Stimulated activated CD8-positive, alpha-beta memory T cell treated with anti-CD3 and anti-CD28 coated beads, Interleukin-2, amount 100 ng/mL, for 1 hour (primary cell): ENCODE measurements around the gene APOE.
"Not testable (repeated sequence)": the region's sequence is repeated elsewhere in the genome, so short reads cannot be mapped to it uniquely, and the experiment has no call there.

Experiments used
- DNase-seq, 2 donors: peaks; one replicate each; pipeline ENCODE4 v3.0.0-alpha.2; 2020; ENCODE audit warnings: low read depth in 2 of 2

Gene APOE

DNA sequence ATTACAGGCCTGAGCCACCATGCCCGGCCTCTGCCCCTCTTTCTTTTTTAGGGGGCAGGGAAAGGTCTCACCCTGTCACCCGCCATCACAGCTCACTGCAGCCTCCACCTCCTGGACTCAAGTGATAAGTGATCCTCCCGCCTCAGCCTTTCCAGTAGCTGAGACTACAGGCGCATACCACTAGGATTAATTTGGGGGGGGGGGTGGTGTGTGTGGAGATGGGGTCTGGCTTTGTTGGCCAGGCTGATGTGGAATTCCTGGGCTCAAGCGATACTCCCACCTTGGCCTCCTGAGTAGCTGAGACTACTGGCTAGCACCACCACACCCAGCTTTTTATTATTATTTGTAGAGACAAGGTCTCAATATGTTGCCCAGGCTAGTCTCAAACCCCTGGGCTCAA is 4.2 kb downstream of the APOE start:
- no peak for DNase-seq

DNA sequence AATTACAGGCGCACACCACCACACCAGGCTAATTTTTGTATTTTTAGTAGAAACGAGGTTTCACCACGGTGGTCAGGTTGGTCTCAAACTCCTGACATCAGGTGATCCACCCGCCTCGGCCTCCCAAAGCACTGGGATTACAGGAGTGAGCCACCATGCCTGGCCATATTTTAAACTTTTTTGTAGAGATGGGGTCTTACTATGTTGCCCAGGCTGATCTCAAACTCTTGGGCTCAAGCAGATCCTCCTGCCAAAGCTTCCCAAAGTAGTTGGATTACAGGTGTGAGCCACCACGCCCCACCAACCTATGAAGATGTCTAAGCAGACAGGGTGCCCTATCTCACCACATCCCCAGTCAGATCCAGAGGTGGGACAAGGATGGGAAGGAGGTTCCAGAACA is 6.3 kb downstream of the APOE start:
- not testable (repeated sequence) for DNase-seq

DNA sequence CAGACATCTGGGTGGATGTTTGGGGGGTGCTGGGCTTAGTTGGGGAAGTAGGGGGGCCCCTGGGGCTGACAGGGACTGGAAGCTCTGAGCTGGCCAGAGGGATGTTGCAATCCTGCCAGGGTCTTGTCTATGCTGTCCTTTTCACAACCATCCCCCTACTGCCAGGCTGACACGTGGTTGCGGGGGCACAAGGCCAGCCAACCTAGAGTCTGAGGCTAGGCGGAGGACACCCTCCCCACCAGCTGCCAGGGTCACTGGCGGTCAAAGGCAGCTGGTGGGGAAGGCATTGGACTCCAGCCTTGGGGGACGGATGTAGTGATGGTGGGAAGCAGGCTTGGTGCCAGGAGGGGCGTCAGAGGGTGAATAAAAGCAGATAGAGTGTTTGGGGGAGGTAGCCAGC is 7.3 kb downstream of the APOE start:
- DNase-seq = no peak

- not testable (repeated sequence) for DNase-seq
Measured at GRCh38 chr19:44913512-44914432, 8.2 kb downstream of the APOE start.

DNA sequence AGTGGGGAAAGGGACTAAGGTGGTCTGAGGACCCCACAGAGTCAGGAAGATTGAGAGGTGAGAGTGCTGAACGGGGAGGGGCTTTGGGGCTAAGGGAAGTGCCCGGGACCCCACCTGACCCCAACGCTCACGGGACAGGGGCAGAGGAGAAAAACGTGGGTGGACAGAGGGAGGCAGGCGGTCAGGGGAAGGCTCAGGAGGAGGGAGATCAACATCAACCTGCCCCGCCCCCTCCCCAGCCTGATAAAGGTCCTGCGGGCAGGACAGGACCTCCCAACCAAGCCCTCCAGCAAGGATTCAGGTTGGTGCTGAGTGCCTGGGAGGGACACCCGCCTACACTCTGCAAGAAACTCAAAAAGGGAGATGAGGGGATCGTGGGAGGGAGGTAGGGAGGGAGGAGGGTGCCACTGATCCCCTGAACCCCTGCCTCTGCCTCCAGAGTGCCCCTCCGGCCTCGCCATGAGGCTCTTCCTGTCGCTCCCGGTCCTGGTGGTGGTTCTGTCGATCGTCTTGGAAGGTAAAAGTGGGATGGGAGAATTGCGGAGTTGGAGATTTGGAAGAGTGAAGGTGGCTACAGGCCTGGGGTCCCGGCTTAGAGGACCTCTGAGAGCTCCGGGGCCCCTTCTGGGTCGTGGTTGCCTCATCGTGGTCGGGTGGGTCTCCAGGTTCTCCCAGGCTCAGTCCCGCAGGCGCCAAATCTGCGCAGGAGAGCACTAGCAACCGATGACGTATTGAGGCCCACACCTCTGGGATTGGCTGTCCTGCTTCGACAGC is 9.0 kb downstream of the APOE start, which contains the start of gene APOC1:
Gene APOC1, plus strand, starts transcription at position 176 of the 774 bp plus-strand sequence. Its CDS starts 284 bp downstream, at position 460.
- DNase-seq = peak; percentile 47 to 55

DNA sequence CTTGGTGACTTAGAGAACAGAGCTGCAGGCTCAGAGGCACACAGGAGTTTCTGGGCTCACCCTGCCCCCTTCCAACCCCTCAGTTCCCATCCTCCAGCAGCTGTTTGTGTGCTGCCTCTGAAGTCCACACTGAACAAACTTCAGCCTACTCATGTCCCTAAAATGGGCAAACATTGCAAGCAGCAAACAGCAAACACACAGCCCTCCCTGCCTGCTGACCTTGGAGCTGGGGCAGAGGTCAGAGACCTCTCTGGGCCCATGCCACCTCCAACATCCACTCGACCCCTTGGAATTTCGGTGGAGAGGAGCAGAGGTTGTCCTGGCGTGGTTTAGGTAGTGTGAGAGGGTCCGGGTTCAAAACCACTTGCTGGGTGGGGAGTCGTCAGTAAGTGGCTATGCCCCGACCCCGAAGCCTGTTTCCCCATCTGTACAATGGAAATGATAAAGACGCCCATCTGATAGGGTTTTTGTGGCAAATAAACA is 18.7 kb downstream of the APOE start:
- DNase-seq = no peak

- DNase-seq = no peak
Measured at GRCh38 chr19:44925114-44925891, 19.7 kb downstream of the APOE start.

GRCh38 chr19:44926245-44927077 is 20.9 kb downstream of the APOE start:
- DNase-seq = not testable (repeated sequence)

DNA sequence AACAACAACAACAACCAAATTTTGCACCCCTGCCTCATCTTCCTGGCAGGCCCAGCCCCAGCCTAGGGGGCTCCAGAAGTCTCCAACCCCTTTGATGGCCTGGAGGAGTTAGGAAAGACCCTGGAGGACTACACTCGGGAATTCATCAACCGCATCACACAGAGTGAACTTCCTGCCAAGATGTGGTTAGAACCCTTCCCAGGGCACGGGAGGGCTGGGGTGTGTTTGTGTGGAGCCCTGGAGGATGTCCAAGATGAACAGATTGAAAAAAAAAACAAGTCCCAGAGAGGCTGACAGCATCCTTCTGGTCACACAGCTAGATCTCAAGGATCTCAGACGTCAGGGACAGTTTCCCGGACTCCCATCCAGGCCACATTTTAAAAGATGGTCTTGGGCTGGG is 22.1 kb downstream of the APOE start:
- no peak for DNase-seq

DNA sequence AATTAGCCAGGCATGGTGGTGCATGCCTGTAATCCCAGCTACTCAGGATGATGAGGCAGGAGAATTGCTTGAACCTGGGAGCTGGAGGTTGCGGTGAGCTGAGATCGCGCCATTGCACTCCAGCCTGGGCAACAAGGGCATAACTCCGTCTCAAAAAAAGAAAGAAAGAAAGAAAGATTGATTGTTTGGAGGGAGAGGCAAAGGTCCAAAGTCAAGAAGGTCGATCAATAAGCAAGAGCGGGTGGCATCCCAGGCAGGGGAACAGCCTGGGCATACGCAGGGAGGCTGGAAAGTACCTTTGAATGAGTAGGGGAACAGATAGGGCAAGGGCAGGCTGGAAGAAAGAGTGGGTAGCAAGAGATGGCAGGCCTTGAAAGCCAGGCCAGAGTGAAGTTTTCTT is 24.5 kb downstream of the APOE start:
- DNase-seq = no peak

DNA sequence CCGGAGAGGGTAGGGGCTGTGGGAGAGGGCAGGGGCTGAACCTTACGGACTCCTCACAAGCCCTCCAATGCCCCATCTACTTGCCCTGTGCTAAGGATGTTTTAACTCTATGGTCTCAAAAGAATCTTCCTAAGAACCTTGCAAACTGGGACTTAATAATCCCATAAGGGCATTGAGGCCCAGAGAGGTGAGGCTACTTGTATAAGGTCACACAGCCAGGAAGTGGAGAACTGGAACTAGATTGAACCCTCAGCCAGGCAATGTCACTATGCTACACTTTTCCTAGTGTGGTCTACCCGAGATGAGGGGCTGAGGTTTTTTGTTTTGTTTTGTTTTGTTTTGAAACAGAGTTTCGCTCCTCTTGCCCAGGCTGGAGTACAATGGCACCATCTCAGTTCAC is 25.9 kb downstream of the APOE start:
- DNase-seq = no peak

DNA sequence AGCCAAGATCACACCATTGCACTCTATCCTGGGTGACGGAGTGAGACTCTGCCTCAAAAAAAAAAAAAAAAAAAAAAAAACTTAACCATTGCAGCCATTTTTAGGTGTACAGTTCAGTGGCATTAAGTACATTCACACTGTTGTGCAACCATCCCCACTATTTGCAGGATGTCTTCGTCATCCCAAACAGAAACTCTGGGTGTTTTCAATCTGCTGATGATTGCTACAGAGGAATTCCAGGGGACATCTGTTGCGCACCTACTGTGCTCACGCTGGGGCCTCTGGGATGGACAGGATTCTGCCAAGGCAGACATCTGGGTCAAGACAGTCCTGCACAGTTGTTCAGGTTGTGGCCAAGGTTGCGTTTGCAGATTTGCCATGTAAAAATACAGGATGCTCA is 34.1 kb downstream of the APOE start:
- DNase-seq = no peak

GRCh38 chr19:44942067-44942571 is 36.5 kb downstream of the APOE start, which contains the start of gene APOC4:
Gene APOC4, plus strand, starts transcription at chr19:44942237. Its CDS starts 41 bp downstream, at chr19:44942278.
- no peak for DNase-seq

- DNase-seq = no peak
Measured at GRCh38 chr19:44943801-44944249, 38.2 kb downstream of the APOE start.

- DNase-seq = no peak
Measured at GRCh38 chr19:44947041-44947581, 41.5 kb downstream of the APOE start.

DNA sequence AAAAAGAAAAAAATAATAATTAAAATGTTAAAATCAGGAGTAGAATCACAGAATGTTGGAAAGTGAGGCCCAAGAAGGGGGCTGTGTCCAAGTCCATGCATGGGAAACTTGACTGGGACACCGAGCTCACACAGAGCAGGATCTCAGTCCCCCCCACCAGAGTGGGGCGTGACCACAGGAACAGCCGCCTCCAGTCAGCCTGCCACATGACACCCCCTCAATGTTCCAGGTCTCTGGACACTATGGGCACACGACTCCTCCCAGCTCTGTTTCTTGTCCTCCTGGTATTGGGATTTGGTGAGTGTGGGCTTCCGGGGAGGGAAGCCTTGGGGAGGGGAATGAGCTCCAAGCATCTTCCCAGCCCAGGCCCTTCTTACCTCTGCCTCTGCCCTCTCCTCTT is 42.6 kb downstream of the APOE start:
- no peak for DNase-seq

GRCh38 chr19:44948763-44949374 is 43.3 kb downstream of the APOE start:
- no peak for DNase-seq

DNA sequence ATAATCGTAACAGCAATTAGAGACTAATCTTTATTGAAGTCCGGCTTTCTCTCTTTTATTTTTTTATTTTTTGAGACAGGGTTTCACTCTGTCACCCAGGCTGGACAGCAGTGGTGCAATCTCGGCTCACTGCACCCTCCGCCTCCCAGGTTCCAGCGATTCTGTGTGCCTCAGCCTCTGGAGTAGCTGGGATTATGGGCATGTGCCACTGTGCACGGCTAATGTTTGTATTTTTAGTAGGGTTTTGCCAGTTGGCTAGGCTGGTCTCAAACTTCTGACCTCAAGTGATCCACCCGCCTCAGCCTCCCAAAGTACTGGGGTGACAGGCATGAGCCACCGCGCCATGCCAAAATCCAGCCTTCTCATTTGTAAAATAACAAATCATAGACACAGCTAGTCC is 44.0 kb downstream of the APOE start:
- no peak for DNase-seq
